Measurements from ENCODE around the gene ZNF500. TPM values are rescaled to one million over a fixed set of nuclear protein-coding genes. Genes with fewer than 3 reads are reported as not detected.

The ZNF500 gene
- total RNA-seq, 1 experiment from 2014 or later, result 29.2 TPM

DNA sequence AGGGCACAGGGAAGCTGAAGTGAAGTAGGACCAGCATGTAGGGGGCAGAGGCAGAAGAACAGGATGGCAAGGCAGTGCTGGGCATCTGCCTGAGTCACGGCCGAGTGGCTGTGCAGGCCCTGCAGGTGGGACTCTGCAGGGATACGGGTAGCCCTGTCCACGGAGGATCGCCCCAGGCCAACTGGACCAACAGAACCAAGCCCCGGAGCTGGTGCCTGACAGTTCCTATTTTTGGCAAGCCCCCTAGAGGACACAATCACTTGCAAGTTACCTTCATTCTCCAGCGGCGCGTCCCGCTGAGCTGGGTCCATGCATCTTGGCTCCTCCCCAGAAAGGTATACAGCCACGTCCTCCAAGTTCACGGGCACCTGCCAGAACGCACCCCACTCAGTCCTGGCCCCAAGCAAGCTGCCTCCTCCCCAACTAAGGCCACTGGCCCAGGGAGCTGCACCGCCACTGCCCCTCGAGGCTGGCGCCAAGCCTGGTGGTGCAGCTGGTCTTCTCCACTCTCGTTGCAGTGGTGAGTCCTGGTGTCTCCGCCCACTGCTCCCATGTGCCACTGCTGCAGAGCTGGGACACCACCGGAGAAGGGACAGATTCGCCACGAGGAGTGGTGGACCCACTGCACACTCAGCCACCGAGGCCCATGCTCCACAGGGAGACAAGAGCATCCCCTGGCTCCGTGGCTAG is 6.6 kb downstream of the ZNF500 start:
- H3K27me3 ChIP-seq (ENCODE audit: insufficient read depth, low read depth), result no peaks in the 10 kb centered on the region
- peaks cover 9% of the 10 kb centered on the region for H3K36me3 ChIP-seq (ENCODE audit: low read depth)
- no peaks in the 10 kb centered on the region for H3K9me2 ChIP-seq (ENCODE audit: insufficient read depth)
- no peak overlapping the region for H2AFZ ChIP-seq
- H3K27ac ChIP-seq, result no peak overlapping the region
- H3F3A ChIP-seq (ENCODE audit: insufficient read depth, low read depth), result no peaks in the 10 kb centered on the region
- CTCF ChIA-PET, result interaction anchor here (0.6 to 0.7 kb wide), 2 partner anchors 19 to 62 kb away, joined by 3 to 5 read pairs; no protein-coding TSS in a partner anchor
- intact Hi-C loops (cut with micrococcal nuclease; ENCODE audit: unreplicated experiment), result no loop called here
- no peak overlapping the region for H3K4me3 ChIP-seq
- no peak for DNase-seq
- peaks cover 4% of the 10 kb centered on the region; the same call in 1 of the 2 replicates for H3K79me2 ChIP-seq (ENCODE audit: low read depth)
- no peaks in the 10 kb centered on the region for H4K20me1 ChIP-seq (ENCODE audit: insufficient read depth)
- H3K9me3 ChIP-seq (ENCODE audit: insufficient read depth, low read depth), result peaks cover 5% of the 10 kb centered on the region
- TF ChIP-seq, protein P1, sequence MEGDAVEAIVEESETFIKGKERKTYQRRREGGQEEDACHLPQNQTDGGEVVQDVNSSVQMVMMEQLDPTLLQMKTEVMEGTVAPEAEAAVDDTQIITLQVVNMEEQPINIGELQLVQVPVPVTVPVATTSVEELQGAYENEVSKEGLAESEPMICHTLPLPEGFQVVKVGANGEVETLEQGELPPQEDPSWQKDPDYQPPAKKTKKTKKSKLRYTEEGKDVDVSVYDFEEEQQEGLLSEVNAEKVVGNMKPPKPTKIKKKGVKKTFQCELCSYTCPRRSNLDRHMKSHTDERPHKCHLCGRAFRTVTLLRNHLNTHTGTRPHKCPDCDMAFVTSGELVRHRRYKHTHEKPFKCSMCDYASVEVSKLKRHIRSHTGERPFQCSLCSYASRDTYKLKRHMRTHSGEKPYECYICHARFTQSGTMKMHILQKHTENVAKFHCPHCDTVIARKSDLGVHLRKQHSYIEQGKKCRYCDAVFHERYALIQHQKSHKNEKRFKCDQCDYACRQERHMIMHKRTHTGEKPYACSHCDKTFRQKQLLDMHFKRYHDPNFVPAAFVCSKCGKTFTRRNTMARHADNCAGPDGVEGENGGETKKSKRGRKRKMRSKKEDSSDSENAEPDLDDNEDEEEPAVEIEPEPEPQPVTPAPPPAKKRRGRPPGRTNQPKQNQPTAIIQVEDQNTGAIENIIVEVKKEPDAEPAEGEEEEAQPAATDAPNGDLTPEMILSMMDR (conservative IDR thresholded peaks at IDR 0.05), result no peak
- TF ChIP-seq EZH2 (IDR thresholded peaks at IDR 0.05; ENCODE audit: low read depth), result no peak
- POLR2A ChIA-PET (ENCODE audit: unreplicated experiment), result interaction anchor here (0.7 kb wide), 1 partner anchor 1585 kb away, joined by 3 read pairs; no protein-coding TSS in a partner anchor
- no TSS peak for BruUV-seq (replicated peaks)
- H3K4me2 ChIP-seq, result no peak overlapping the region
- H3K4me1 ChIP-seq (replicated peaks; ENCODE audit: insufficient read depth), result no peaks in the 10 kb centered on the region

DNA sequence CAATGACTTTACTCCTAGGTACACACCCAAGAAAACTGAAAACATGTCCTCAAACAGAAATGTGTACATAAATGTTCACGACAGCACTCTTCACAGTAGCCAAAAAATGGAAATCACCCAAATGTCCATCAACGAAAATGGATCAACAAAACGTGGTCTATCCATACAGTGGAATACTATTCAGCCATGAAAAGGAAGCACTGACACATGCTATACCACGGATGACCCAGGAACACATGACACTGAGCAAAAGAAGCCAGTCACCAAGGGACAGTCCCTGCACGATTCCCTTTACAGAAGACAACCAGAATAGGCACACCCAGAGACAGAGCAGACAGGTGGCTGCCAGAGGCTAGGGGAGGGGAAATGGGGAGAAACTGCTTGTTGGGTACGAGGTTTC is 11.3 kb downstream of the ZNF500 start:
- DNase-seq, result no peak
- CTCF ChIA-PET, result no interaction called here
- H3K79me2 ChIP-seq (ENCODE audit: low read depth), result no peaks in the 10 kb centered on the region

DNA sequence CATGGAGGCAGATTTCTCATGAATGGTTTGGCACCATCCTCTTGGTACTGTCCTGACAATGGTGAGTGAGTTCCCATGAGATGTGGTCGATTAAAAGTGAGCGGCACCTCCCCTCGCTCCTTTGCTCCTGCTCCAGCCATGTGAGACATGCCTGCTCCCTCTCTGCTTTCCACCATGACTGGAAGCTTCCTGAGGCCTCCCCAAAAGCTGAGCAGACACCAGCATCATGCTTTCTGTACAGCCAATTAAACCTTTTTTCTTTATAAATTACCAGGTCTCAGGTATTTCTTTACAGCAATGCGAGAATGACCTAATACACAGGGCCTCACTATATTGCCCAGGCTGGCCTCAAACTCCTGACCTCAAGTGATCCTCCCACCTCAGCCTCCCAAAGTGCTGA is 12.1 kb downstream of the ZNF500 start:
- intact Hi-C loops (cut with micrococcal nuclease; ENCODE audit: unreplicated experiment), result no loop called here
- POLR2A ChIA-PET (ENCODE audit: unreplicated experiment), result no interaction called here

More for the DNA sequence above, 11.3 kb downstream of the ZNF500 start:
- Histone ChIP-seq H3K36me3 (ENCODE audit: low read depth) (peaks cover 16% of the 10 kb centered on the region), H2AFZ (no peak overlapping the region), H3K27ac (no peak overlapping the region), H4K20me1 (ENCODE audit: insufficient read depth) (no peaks in the 10 kb centered on the region), H3K27me3 (ENCODE audit: insufficient read depth, low read depth) (no peaks in the 10 kb centered on the region), H3K9me3 (ENCODE audit: insufficient read depth, low read depth) (peaks cover 5% of the 10 kb centered on the region), H3K4me3 (no peak overlapping the region), H3K4me1 (replicated peaks; ENCODE audit: insufficient read depth) (no peaks in the 10 kb centered on the region), H3K4me2 (no peak overlapping the region), H3K9me2 (ENCODE audit: insufficient read depth) (no peaks in the 10 kb centered on the region), H3F3A (ENCODE audit: insufficient read depth, low read depth) (no peaks in the 10 kb centered on the region)
- intact Hi-C loops (cut with micrococcal nuclease; ENCODE audit: unreplicated experiment), result no loop called here
- no TSS peak for BruUV-seq (replicated peaks)
- POLR2A ChIA-PET (ENCODE audit: unreplicated experiment), result interaction anchor here (0.7 kb wide), 1 partner anchor 22 kb away, joined by 7 read pairs; the partner anchor contains the start of gene ANKS3
- no peak for TF ChIP-seq EZH2 (IDR thresholded peaks at IDR 0.05; ENCODE audit: low read depth)
- TF ChIP-seq, protein P1 (conservative IDR thresholded peaks at IDR 0.05), result no peak

More for the DNA sequence above, 12.1 kb downstream of the ZNF500 start:
- no peaks in the 10 kb centered on the region for H3K79me2 ChIP-seq (ENCODE audit: low read depth)
- H3K27ac ChIP-seq, result no peak overlapping the region
- H3K4me2 ChIP-seq, result no peak overlapping the region
- peaks cover 5% of the 10 kb centered on the region for H3K9me3 ChIP-seq (ENCODE audit: insufficient read depth, low read depth)
- H4K20me1 ChIP-seq (ENCODE audit: insufficient read depth), result no peaks in the 10 kb centered on the region
- no peaks in the 10 kb centered on the region for H3F3A ChIP-seq (ENCODE audit: insufficient read depth, low read depth)
- H3K27me3 ChIP-seq (ENCODE audit: insufficient read depth, low read depth), result no peaks in the 10 kb centered on the region
- no peak overlapping the region for H2AFZ ChIP-seq
- CTCF ChIA-PET, result no interaction called here
- no peak for DNase-seq
- no peak overlapping the region for H3K4me3 ChIP-seq
- no peak for TF ChIP-seq EZH2 (IDR thresholded peaks at IDR 0.05; ENCODE audit: low read depth)
- TF ChIP-seq, protein P1 (conservative IDR thresholded peaks at IDR 0.05), result no peak
- H3K36me3 ChIP-seq (ENCODE audit: low read depth), result peaks cover 13% of the 10 kb centered on the region
- H3K9me2 ChIP-seq (ENCODE audit: insufficient read depth), result no peaks in the 10 kb centered on the region
- BruUV-seq (replicated peaks), result no TSS peak
- H3K4me1 ChIP-seq (replicated peaks; ENCODE audit: insufficient read depth), result no peaks in the 10 kb centered on the region
